Retina (tissue), 1 donor: ENCODE results near the gene CCDC102B.
"Not testable (repeated sequence)": the region's sequence is repeated elsewhere in the genome, so short reads cannot be mapped to it uniquely, and the experiment has no call there.

Experiments used
- DNase-seq: peaks from one replicate; pipeline ENCODE4 v3.0.0-alpha.2; 2016

CCDC102B gene

DNA sequence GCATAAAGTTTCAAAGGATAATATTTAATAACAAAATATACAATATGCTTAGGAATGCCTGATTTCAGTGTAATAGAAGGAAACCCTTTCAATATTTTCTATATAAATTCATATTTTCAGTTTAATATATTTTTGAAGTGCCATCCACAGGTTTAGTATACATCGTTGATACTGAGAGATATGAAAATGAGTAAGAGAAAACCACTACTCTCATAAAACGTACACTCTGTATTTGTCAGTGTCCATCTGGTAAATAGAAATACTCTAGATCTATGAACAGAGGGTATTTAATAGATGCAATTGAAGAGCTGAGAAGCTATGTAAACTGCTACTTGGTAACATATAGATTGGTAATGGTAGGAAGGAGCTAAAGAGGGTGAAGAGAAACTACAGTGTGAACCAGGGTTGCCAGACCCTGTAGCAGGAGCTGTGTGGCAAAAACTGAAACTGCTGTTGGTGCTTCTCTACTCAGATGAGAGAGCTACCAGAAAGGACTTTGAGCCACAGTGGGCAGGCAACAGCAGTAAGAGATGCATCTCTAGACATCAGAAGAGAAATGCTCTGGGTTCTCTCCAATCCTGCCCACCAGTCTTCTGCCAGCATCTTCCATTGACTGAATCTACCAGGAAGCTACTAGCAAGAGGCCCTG, 187.4 kb downstream of the CCDC102B start:
- no peak for DNase-seq

DNA sequence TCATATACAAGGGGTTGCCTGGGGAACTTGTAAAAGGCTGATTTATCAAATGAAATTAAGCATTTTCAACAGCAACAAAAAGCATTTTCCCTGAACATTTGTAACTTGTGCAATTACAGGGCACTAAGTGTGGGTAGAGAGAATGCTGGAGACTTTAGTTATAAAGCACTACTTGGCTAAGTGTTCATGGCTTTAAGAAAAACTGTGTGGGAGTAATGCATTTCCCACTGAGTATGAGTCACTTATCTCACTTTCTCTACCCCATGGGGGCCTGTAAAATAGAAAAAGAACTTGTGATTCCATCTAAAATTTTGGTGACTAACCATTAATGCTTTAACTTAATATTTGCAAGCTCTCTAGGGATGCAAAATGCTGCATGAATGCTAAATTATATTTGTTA, 193.4 kb downstream of the CCDC102B start:
- DNase-seq: no peak

DNA sequence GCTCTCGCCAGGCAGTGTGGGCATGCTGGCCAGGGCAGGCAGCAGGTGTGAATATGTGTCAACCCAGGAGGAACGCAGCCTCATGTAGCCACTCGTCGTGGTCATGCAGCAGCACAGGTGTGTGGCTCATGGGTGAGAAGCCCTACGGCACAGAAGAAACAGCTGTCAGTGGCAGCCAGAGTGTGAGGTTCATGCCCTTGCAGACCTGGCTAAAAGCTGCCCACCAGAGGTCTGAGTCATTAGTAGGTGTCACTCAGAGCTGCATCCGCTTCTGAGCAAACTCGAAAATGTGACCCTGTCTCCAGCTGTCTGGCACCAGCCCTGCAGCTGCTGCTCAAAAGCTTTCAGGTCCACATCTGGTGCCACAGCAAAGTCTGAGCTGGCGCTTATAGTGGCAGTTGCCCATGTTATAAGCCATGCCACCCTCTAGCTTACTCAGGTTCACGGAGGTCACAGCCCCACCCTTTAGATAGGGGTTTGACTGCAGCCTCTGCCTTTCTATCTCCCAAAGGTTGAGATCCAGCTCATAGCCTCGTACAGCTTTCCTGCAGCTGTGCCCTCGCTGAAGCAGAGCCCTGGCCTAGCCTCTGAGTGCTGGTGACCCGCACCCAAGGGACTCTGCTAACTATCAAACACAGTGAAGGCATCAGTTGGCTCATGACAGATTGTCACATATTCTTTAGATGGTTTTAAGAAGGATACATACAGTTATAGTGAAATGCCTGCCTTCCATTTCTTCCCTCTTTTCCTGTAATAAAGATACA, 195.0 kb downstream of the CCDC102B start:
- peak; percentile 7 for DNase-seq

DNA sequence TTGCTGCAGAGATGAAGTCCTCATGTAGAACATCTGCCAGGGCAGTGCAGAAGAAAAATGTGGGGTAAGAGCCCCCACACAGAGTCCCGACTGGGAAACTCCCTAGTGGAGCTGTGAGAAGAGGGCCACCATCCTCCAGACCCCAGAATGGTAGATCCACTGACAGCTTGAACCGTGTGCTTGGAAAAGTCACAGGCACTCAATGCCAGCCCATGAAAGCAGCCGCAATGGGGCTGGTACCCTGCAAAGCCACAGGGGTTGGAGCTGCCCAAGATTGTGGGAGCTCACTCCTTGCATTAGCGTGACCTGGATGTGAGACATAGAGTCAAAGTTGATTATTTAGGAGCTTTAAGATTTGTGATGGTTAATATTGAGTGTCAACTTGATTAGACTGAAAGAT, 197.8 kb downstream of the CCDC102B start:
- DNase-seq: no peak

DNA sequence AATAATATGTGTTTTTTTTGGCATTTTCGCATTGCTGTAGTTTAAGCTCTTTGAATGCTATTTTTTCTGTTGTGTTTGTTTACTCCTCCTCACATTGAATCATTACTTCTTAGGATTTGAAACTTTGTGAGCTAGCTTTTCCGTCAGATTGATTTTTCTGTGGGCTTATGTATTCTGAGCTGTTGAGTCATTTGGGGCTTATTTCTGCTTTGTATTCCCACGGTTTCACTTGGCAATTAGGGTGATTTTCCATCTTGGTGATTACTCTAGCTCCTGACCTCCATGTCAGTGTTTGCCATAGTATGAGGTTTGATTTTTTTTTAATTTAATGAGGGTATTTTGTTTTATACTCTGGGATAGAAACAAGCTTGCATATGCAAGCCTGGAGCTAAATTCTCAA, 200.0 kb downstream of the CCDC102B start:
- DNase-seq: no peak

DNA sequence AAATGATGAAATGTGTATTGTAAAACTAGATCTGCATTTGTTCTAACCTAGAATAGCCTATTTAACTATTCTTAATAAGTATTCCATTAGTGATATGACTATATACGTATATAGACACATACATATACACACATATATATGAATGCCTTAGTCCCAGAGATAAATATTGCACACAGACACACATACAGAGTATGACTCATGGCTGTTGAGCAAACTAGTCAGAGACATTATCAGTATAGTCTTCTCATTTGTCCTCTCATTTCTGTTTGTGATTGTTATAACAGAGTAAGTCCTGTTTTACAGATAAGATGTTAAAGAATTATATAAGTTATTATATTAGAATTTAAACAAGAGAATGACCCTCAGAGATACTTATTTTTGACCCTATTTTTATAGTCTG, 202.5 kb downstream of the CCDC102B start:
- no peak for DNase-seq

DNA sequence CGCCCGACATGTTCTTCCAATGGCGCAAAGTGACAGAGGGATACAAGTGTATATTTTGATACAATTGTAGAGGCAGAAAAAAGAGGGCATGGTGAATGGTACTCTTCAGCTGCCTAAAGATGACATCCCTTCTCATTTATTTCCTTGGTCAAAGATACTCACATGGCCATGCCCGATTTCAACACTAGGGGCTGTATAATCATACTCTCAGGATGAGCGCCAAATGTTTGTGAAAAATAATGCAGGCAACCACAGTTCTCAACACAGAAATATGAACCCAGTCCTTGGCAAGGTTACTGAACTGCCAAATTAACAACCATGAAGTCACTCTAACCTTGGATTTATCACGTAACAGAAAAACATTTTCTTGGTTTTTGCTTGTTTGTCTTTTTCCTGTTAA, 204.4 kb downstream of the CCDC102B start:
- DNase-seq: no peak

DNA sequence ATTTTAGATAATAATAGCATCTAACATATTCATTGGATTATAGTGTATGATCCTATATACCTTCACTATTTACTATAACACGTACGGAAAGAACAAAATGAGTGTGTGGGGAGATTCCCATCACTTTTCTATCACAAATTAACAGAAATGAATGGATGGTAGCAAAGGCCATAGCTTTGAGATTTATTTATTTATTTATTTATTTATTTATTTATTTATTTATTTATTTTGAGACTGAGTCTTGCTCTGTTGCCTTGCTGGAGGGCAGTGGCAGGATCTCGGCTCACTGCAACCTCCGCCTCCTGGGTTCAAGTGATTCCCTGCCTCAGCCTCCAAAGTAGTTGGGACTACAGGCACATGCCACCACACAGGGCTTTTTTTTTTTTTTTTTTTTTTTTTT, 208.3 kb downstream of the CCDC102B start:
- DNase-seq: not testable (repeated sequence)

DNA sequence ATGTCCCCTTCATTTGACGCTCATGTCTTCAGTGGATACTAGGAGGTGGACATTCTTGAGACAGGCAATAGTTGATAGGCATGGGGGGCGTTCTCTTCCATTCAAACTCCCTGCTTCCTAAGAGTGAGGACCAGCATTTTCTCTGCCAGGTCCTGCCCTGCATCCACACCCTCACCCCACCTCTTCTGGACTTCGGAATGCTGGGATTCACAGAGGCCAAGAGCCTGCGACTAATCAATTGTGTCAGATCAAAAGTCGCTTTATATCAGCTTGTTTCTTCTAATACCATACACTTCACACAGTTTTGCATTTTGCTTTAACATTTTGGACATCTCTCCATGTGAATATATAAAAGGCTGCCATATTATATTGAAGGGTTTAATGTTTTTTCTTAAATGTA, 210.7 kb downstream of the CCDC102B start:
- no peak for DNase-seq

DNA sequence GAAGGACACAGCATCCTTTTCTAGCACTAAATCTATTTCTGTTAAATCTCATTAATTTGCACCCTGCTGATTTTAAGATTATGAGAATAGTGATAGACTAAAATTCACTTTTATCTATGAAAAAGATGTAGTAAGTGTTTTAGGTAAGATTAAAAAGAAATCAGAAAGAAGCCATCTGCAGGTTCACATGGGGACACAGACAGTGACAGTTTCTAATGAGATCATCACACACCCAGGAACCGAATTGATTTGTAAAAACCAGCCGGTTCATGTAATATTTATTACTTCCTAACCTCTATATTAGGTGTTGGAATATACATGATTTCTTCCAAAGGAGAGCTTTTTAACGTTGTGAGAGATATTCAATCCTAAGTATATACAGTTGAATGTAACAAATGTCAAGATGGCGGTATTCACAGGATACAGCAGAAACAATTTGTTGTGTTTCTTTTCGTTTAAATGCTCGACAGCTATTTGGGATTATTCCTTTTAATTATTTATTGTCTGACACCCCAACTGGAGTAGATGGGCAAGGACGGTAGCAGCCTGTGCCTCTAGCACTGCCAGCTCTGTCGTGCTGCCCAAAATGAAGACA, 223.4 kb downstream of the CCDC102B start:
- no peak for DNase-seq

DNA sequence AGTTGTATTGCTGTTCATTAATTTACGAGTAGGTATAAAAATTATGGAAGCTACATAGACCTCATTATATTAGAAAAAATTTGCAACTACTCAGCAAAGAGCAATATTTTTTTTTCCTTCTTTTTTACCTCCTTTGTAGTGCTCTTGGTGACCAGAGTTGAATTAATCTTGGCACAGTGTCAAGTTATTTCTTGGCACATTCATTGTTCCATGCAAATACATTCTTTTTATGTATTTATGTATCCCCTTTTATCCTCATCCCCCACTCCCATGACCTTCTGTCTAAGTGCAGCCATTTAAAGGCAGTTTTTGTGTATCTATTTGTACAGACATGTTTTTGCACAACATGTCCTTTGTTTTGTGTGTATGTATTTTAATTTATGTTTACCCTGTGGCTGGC, 224.5 kb downstream of the CCDC102B start:
- DNase-seq: no peak

DNA sequence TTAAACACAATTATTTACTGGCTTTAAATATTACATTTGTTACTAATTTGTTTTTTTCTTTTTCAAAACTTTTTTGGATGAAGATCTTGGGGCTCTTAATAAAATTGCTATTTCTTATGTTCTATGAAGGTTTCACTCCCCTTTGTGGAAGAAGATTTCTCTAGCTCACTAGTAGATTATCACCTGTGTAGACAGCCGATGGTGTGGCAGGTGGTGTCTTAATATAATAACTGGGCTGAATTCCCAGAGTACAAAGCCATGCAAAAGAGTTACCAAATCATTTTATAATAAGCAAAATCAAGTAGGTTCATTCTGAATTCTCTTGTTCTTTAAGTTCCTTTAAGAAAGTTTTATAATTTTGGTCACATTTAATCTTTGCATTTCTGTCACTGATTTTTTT, 233.7 kb downstream of the CCDC102B start:
- DNase-seq: no peak

DNA sequence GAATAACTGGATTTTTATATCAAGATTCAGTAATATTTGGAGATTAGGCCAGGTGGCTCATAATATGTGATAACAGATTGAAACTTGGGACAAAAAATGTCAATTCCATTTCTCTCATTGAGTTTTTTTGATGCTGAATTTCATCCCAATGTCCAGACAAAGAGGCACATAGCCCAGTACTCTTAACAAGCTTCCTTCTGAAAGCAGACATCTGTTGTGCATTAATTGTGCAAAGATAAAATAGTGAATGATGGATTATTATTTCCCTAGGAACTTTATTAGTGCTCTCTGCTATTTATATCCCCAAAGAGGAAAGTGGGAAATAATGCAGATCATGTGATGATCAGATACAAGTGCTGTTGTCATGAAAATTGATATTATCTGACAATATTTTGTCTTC, 234.1 kb downstream of the CCDC102B start:
- no peak for DNase-seq

DNA sequence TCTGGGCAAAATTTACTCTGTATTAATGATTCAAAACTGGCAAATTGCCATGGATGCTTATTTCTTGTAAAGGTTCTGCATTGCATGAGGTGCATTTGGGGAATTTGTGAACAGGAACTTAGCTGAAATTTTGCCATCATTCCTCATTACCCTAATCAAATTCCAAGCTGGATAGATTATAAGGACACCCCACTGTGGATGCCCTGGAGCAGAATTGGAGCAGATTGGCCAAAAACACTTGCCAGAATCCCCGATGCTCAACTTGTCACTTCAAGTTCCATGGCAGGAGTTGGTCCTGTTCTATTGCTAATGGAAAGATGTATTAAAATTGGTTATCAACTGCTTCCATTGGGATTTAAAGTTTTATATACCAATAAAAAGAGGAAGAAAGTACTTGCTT, 237.9 kb downstream of the CCDC102B start:
- no peak for DNase-seq

DNA sequence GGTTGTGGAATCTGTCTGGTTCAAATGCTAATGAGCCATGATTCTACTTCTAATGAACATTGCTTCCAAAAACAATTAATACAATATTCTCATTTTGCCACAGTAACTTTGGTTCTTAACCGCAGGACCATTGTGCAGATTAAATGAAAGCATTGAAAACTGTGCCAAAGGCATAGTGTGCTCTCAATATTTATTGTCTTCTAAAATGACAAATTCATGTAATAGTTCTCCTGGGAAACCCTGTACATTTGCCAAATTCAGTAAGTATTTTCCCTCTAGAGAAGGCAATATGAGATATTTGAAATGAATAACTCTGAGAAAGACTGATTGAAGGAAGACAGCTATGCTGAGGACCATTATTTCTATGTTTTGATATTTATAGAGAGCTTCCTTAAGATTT, 246.3 kb downstream of the CCDC102B start:
- no peak for DNase-seq

DNA sequence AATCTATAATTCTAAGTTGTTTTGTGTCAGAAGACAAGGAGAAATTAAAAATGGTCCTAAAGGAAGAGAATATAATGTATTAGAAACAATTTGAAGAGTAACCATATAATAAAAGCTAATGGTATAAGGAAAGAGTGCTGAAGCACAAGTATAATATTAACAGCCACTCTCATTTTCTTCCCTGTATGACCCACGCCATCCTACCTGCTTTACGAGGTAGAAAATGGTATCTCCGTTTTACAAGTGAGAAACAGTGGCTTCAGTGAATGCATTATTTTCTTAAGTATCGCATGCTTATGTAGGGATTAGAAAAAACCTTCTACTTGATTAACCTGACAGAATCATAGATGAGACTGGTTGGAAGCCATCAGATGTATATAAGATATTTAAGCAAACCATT, 266.2 kb downstream of the CCDC102B start:
- no peak for DNase-seq

DNA sequence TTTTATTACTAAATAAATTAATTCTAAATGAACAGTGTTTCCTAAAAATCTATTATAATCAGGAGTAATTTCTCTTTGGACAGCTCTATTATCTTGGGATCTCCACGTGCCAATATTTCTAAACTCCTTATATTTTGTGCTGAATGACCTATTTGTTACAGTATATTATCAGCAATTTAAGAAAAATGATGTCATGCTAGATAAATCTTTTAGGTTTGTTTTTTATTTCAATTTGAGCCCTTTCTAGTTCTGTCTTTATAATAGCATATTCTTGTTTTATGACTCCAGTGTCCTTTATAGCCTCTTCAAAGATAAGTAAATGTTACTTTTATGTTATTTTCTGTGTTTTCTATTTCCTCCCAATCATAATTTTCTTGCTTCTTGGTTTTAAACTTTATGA, 269.2 kb downstream of the CCDC102B start:
- no peak for DNase-seq

DNA sequence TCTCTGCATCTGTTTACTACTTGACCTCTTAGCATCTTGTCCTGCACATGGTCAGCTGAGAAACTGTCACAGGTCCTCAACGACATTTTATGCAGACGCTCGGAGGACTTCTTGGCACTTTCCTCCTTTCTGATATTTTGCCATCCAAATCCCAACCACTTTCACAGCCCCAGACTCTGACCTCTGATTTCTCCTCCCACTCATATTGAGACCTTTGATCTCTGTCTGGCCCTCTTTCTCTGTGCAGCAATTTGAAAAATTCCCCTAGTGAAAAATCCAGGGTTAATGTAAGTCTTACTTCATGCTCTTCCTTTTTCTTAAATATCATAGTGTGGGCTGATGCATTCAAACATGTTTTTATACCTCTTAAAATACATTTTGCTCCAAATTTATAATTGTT, 273.8 kb downstream of the CCDC102B start:
- no peak for DNase-seq

DNA sequence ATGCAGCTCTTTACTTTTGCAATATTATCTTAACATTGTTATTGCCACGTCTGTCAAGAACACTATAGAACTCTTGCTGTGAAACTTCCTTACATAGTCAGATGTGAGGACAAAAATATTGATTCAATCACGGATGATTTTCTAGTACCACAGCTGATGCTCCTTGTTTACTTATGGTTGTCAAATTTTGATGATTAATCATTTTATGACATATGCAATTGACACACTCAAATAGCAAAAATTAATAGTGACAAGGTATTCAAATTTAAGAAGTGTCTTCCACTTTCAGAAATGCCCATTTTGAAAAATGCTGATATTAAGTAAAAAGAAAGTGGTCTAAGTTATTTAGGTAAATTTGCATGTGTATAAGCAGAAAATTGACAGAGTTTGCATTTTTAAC, 284.0 kb downstream of the CCDC102B start:
- DNase-seq: no peak

DNA sequence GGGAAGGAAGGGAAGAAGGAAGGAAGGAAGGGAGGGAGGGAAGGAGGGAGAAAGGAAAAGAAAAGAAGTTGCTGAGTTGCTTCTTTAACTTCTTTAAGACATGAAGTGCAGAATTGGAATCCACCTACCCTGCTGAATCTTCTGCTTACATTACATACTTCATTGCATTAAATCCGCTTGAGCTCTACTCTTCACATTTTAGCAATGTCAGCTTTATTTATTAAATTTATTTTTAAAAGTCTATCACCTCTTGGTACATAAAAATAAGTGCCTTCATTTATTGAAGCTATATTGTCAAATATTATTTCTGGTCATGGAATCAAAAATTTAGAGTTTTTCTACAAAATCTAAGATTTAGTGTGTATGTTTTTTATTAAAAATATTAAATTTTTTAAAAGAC, 284.6 kb downstream of the CCDC102B start:
- DNase-seq: no peak

DNA sequence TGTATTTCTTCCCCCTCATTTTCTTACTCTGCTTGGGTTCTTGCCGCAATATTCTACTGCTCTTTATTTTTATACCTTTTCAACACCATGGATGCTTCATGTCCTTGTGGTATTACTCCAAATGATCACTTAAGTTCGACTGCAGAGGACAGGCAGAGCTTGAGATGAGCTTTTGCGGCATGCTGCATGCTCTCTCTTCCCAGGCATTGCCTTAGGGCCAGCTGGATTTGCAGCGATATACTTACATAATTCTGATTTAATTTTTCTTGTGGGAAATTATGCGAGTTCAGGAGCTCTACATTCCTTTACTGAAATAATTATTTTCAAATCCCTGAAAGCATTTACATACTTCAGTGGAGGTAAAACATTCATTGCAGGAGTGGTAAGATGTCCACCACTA, 288.1 kb downstream of the CCDC102B start:
- DNase-seq: no peak

DNA sequence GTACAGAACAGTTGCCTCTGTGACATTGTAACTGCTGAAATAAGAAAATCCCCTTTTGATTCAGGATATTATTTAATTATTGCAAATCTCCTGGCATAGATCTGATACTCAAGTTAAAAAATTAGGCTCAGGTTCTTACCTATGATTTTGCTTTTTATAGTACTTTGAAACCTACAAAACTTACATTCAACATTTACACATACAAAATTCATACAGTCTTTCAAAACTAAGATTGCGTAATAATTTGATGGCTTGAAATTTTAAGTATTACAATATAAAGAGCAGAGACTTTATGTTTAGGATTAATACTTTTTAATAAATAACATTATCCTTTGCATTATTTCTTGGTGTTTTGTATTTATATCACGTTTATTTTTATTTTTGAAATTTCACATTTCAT, 291.1 kb downstream of the CCDC102B start:
- DNase-seq: no peak

DNA sequence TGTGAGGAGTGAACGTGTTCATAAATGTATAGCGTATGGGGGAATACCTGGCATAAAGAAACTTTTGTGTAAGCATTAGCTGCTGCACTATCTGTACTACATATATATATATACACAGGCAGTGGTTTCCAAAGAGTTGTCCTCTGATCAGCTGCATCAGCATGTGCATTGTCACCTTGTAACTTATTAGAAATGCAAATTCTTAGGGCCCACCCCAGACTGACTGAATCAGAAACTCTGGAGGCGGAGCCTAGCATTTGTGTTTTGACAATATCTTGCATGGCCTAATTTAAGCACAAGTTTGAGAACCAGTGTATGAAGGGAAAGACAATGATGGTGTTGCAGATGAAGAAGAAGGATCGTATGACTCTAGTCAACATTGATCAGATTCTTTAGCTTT, 299.5 kb downstream of the CCDC102B start:
- DNase-seq: no peak

DNA sequence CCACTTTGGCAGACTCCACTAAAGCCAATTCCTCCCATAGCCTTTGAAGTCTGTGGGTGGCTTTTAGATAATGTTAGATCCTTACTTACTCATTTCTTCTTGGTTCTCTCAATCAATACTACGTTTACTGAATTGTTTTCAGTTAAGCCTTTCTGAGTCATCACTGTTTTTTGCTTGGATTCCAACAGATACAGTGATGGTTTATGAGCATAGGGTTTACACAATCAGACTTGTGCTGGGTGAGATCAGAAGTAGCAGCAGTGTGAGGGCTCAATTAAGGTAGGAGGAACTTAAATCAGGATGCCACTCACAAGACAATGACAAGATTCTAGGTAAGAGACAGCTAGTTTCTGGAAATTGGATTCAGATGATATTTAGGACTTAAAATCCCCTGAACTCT, 305.1 kb downstream of the CCDC102B start:
- DNase-seq: no peak
